ENCODE results near the gene EXOG.

The EXOG gene

DNA sequence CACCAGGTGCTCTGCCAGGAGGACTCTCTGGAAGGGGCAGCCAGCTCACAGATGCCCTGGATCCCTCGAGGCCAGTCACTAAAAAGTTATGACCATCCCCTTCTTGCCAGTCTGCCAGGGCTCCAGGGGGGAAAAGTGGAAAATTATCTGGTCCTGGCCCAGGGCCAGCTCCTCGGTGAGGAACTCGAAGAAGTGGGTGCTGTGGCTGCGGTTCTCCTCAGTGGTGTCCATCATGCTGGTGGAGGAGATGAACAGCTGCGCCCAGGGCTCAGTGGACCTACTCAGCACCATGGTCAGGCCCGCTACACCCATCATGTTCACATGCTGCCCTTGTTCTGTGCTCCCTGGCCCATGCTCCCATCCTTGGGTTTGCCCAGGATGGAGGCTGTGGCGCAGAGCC lies 19.2 kb downstream of the EXOG start:
- no peak for DNase-seq

DNA sequence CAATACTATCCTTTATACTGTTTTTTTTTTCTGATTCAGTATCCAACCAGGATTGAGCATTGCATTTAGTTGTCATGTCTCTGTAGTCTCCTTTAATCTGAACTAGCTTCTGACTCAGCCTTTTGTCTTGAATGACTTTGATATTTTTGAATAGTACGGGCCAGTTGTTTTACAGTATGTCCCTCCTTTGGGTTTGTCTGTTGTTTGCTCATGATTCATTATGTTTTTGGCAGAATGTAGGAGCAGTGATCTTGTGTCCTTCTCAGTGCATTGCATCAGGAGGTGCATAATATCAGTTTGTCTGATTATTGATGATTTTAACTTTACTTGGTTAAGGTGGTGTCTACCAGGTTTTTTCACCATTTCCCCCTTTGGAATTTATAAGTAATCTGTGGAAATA lies 20.5 kb downstream of the EXOG start:
- no peak for DNase-seq

DNA sequence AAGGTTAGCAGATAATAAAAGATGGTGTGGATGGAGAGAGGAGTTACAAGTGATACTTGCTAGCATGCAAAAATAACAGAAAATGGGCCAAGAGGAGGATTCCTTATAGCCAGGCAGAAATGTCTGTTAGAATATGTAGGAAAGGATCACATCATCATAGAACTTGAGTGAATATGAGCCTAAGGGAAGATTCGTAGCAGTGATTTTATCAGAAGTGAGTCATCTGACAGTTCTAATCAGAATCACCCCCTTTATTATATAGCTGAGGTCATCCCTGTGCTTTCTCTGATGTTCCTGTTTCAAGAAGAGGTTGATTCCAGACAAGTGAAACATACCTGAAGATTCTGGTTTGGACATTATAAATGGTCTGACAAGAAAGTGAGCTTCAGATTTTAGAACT lies 22.9 kb downstream of the EXOG start:
- no peak for DNase-seq

- DNase-seq: no peak
Measured at GRCh38 chr3:38519651-38520050, 23.5 kb downstream of the EXOG start.

DNA sequence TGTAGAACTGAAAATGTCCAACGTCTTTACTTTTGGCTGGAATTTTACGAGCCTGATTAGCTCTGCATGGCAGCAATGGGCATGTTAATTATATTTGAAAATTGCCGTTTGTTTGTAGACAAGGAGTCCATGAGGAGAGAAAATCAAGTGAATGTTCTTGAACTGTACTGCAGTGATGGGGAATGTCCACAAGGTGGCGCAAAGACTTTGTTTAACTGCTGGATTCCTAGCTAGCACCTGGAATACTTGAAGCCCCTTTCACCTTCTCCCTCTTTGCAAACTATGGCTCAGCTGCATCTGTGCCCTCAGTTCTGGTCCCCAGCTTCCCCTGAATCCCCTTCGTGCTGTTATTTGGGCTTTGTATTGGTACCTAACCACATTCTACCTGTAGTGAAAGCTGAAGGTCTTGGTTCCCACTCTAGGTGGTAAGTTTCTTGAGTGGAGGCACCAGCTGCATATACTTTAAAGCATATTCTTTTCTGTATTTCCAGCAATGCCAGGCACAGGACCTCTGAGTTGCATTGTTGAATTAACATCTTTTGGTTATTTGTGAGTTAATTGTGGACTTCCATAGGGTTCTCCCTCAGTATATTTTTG lies 25.3 kb downstream of the EXOG start:
- peak; percentile 49 for DNase-seq

DNA sequence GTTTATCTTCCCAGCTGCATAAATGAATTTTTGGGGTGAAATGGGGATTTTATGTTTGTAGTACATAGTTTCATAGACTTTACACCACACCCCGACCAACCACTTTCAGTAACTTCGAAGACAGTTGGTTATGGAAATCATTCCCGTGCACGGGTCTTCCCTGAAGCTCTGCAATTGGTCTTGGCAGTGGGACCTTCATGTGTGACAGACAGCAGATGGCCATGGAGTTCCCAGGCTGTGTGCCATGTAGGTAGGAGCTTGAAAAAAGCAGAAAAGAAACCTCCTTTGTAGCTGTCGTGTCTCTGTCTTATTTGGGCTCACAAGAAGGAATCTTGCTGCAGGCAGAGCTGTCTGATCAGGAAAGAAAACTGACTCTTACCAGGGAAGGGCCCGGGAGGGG lies 25.9 kb downstream of the EXOG start:
- DNase-seq: no peak

DNA sequence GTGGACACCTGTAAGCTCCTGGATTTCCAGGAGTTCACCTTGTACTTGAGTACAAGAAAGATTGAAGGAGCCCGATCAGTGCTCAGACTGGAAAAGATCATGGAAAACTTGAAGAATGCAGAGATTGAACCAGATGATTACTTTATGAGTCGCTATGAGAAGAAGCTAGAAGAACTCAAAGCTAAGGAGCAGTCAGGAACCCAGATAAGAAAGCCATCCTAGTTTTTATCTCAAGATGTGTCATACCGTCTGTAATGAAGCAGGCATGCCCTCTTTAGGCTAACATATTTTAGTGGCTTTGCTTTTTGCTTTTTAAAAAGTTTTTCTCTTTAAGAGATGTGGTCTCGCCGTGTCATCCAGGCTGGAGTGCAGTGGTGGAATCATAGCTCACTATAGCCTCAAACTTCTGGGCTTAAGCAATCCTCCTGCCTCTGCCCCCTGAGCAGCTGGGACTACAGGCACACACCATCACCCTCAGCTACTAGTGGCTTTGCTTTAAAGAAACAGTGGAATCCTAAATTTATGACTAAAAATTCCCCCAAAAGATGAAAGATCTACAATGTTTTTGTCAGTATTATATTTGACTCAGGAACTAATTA lies 28.1 kb downstream of the EXOG start:
- DNase-seq: no peak

- DNase-seq: no peak
Measured at GRCh38 chr3:38526792-38527191, 30.7 kb downstream of the EXOG start.

DNA sequence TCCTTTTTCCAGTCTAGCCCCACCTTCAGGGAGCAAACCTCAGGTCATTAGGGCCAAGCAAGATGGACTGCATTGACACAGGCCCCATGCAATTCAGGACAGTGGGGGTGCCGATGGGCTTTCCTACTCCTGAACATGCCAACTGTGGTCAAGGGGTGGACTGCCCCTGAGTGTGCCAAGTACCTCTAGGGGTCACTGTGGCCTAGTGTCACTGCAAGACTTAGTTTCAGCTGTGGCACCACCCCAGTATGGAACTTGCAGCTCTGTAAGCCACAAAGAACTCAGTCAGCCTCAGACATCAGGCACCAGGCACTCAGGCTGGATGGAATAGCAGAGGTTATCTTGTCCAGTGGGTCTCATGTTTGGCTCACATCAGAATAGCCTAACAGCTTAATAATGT lies 32.3 kb downstream of the EXOG start:
- DNase-seq: no peak

GRCh38 chr3:38532529-38532928 lies 36.4 kb downstream of the EXOG start:
- DNase-seq: no peak

GRCh38 chr3:38533285-38533976 lies 37.3 kb downstream of the EXOG start:
- no peak for DNase-seq

GRCh38 chr3:38534180-38534579 lies 38.0 kb downstream of the EXOG start:
- DNase-seq: no peak

GRCh38 chr3:38534604-38535003 lies 38.5 kb downstream of the EXOG start:
- DNase-seq: no peak

DNA sequence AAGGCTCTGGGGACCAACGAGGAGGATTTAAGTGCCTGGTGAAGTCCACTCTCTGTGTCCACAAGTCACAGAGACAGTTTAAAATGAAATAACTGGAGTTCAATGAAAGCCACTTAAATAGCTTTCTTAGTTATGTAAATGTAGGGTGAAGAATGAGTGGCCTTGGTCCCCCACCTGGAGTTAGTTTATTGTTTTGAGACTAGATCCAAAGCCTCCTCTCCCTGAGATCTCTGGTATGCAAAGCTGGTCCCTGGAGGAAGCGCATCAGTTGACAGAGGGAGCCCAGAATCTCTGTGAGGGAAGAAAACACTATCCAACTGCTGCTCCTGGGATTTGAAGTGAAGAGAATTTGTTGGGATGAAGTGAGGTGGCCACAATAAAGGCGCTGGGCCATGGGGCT lies 40.5 kb downstream of the EXOG start:
- no peak for DNase-seq

- no peak for DNase-seq
Measured at GRCh38 chr3:38538773-38539353, 42.7 kb downstream of the EXOG start.

DNA sequence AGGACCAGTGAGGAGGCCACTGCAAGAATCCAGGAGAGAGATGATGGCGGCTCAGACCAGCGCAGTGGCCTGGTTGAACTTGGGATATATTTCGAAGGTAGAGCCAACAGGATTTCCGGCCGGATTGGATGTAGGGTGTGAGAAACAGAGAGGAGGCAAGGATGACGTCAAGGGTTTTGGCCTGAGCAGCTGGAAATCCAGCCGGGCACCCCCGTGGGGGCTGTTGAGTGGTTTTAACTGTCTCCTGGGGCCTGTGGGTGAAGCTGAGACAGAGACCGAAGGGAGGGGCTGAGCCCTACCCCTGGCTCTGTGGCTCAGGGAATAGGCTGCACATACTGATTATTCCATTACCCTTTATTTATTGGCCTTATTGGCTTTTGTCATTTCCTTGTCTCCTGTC lies 45.7 kb downstream of the EXOG start:
- DNase-seq: no peak

DNA sequence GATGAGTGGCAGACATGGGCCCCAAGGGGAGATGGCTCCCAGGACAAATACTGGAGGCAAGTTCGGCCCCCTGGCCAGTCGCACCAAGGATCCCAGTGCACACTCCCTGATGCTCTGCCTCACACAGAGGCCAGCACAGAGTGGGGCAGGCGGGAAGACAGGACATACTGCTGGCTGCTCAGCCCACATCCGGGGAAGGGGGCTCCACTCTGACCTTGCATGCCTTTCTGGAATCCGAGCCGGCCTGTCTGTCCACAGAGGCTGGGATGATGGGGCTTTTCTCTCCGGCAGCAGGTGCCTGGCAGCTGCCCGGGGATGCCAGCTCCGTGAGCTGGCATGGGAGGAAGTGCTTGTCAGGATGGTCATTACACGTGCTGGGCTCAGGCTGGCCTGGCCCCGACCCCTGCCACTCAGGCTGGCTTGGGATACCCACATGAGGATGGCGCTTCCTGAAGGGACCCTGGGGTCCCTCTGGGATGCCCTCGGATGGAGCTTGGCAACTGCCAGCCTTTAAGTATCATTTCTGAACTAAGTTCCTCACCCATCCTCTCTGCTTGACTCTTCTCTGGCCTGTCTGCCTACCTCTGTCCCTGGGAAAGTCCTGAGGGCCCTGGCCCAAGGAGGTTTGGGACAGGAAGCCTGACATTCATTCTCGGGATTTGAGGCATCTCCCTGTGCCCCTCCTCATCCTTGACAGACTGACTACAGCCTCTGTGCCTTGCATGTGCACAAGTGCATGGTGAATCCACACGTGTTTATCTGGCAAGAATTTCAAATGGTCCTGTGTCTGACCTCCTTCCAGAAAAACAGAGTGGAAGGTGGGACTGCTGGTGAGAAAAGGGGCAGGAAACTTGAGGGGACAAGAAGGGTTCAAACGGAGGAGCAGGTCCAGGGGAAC lies 46.5 kb downstream of the EXOG start:
- no peak for DNase-seq

- DNase-seq: no peak
Measured at GRCh38 chr3:38543586-38543985, 47.4 kb downstream of the EXOG start.

DNA sequence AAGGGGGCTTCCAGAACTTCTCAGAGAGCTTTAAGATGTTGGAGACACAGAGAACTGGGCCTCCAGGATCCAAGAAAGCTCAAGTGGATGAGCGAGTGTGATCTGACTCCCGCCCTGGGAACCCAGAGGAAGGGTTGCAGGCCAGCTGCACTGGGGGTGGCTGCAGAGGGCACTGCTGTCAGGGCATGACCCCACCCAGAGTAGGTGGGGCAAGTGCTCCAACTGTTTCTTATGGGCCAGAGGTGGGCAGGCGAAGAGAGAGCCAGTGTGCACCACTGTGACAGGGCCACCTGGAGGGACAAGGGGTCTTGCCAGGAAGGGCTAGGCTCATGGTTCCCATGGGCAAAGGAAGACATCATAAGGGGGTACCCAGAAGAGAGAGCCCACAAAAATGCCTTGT lies 48.8 kb downstream of the EXOG start:
- no peak for DNase-seq

GRCh38 chr3:38545550-38545949 lies 49.4 kb downstream of the EXOG start:
- no peak for DNase-seq

GRCh38 chr3:38545983-38546382 lies 49.8 kb downstream of the EXOG start:
- no peak for DNase-seq

DNA sequence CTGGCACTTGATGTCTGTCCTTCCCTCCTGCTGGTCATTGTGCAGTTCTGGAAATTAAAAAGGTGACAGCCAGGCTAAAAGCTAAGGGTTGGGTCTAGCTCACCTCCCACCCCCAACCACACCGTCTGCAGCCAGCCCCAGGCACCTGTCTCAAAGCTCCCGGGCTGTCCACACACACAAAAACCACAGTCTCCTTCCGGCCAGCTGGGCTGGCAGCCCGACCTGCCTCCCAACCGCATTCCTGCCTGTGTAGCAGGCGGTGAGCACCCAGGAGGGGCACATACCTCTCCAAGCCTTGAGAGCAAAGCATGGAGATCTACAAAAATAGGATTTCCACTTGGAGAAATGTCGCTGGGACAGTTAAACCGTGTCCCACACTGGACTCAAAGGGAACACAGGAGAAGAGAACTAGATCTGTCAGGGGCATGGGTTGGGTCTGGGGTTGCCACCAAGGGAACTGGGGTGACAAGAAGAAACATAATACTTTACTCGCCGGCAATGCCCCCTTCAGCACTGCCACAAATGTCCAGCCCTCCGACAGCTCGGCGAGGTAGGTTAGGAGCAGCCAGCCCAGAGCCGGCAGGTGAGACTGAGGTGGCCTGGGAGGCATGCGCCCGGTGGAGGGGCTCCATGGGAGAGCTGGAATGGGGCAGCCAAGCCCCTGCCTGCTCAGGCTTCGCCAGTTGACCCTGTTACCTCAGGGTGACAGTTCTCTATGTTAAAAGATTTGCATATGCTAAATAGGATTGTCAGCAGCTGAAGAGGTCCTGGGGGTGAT lies 52.2 kb downstream of the EXOG start:
- no peak for DNase-seq

Measured in stimulated activated CD4-positive, alpha-beta T cell treated with anti-CD3 and anti-CD28 coated beads, Interleukin-4, amount 100 ng/mL, for 1 hour (primary cell).